H1 (cell line): ENCODE results near the gene EPHA6. TPM values are rescaled to one million over a fixed set of nuclear protein-coding genes. Genes with fewer than 3 reads are reported as not detected.

Experiments used
- CTCF ChIA-PET: fragments of 300-600 bp; sonication (Branson Sonifier 250); formaldehyde crosslinking; loops from one replicate; lab custom pipeline; 2021; ENCODE audit not compliant: partially characterized antibody; lab: Charles Lee
- POLR2A ChIA-PET: fragments of 300-600 bp; sonication (Branson Sonifier 250); formaldehyde crosslinking; loops from one replicate; lab custom pipeline; 2021; ENCODE audit warnings: inconsistent platforms; ENCODE audit not compliant: partially characterized antibody; lab: Charles Lee
- DNase-seq, 2 experiments: peaks; one replicate each; pipeline versions ENCODE4 v3.0.0 to v3.0.0-alpha.2; 2010 to 2022; ENCODE audit warnings: low spot score in 2 of 2, low read depth in 1 of 2, mixed read lengths in 1 of 2
- FAIRE-seq: peaks from 2 replicates; lab custom pipeline; 2011; peaks lifted over from hg19 to GRCh38; lab: Jason Lieb, UNC
- H2AFZ ChIP-seq: 2 replicates; pipeline ENCODE4 v1.8.1; 2012; ENCODE audit warnings: low read length, inconsistent platforms
- H2AK5ac ChIP-seq: 2 replicates; pipeline ENCODE4 v1.6.1; 2013; ENCODE audit warnings: low read depth, low read length
- H2BK120ac ChIP-seq: replicated peaks from 2 replicates; pipeline ENCODE3; 2013; ENCODE audit warnings: low read depth, low read length, inconsistent platforms
- H2BK12ac ChIP-seq: 2 replicates; pipeline ENCODE4 v1.6.1; 2013; ENCODE audit warnings: low read depth, low read length
- H2BK15ac ChIP-seq: 2 replicates; pipeline ENCODE4 v1.6.1; 2013; ENCODE audit warnings: low read length
- H2BK20ac ChIP-seq: 2 replicates; pipeline ENCODE4 v1.6.1; 2013; ENCODE audit warnings: low read length
- H2BK5ac ChIP-seq: 2 replicates; pipeline ENCODE4 v1.6.1; 2013; ENCODE audit warnings: low read depth, low read length
- H3K14ac ChIP-seq: 2 replicates; pipeline ENCODE4 v1.6.1; 2013; ENCODE audit warnings: inconsistent platforms; ENCODE audit not compliant: insufficient read length
- H3K18ac ChIP-seq: 2 replicates; pipeline ENCODE4 v1.6.1; 2013; ENCODE audit warnings: low read length; ENCODE audit errors: extremely low read depth
- H3K23ac ChIP-seq: 2 replicates; pipeline ENCODE4 v1.6.1; 2013; ENCODE audit warnings: inconsistent platforms; ENCODE audit not compliant: insufficient read length
- H3K23me2 ChIP-seq: 2 replicates; pipeline ENCODE4 v1.6.1; 2013; ENCODE audit warnings: low read depth, low read length
- H3K27ac ChIP-seq: 2 replicates; pipeline ENCODE4 v1.6.1; 2011; ENCODE audit warnings: low read depth, low read length, inconsistent platforms
- H3K27me3 ChIP-seq, 4 experiments: replicated peaks in 1 of 4; 1 replicate in 1 of 4; 2 replicates in 3 of 4; pipeline versions ENCODE4 v1.6.1 to v1.8.1; 2011 to 2013; ENCODE audit warnings: low read length in 3 of 4, mild to moderate bottlenecking in 3 of 4, inconsistent platforms in 2 of 4, mixed read lengths in 2 of 4, moderate library complexity in 1 of 4; ENCODE audit not compliant: control insufficient read depth in 3 of 4, insufficient read depth in 3 of 4; ENCODE audit errors: extremely low read depth in 1 of 4
- H3K36me3 ChIP-seq, 4 experiments: 2 replicates each; pipeline versions ENCODE4 v1.6.1 to v1.8.1; 2011 to 2013; ENCODE audit warnings: mild to moderate bottlenecking in 4 of 4, low read length in 3 of 4, moderate library complexity in 2 of 4, control low read depth in 1 of 4, inconsistent platforms in 1 of 4; ENCODE audit not compliant: insufficient read depth in 4 of 4, control insufficient read depth in 2 of 4
- H3K4ac ChIP-seq: replicated peaks from 2 replicates; pipeline ENCODE3; 2013; ENCODE audit warnings: low read length, low read depth, mixed read lengths, inconsistent platforms; ENCODE audit not compliant: insufficient read length
- H3K4me1 ChIP-seq, 4 experiments: replicated peaks in 1 of 4; 1 replicate in 1 of 4; 2 replicates in 3 of 4; pipeline versions ENCODE4 v1.6.1 to v1.8.1; 2011 to 2013; ENCODE audit warnings: low read length in 3 of 4, inconsistent platforms in 2 of 4, mixed read lengths in 1 of 4; ENCODE audit not compliant: insufficient read depth in 4 of 4, control insufficient read depth in 3 of 4
- H3K4me2 ChIP-seq, 2 experiments: 2 replicates each; pipeline versions ENCODE4 v1.6.1 to v1.8.1; 2011 to 2013; ENCODE audit warnings: low read depth in 2 of 2, low read length in 2 of 2, control low read depth in 1 of 2, inconsistent platforms in 1 of 2, mild to moderate bottlenecking in 1 of 2; ENCODE audit not compliant: insufficient read depth in 1 of 2
- H3K4me3 ChIP-seq, 4 experiments: fragments of 200-600, 300-600 bp in 1 of 4; sonication (generic), shearing (Covaris generic), sonication (Bioruptor Twin) in 1 of 4; 2 replicates each; pipeline versions ENCODE4 v1.5.1 to v1.8.1; 2011 to 2016; ENCODE audit warnings: low read length in 4 of 4, low read depth in 3 of 4, control low read depth in 2 of 4, inconsistent platforms in 2 of 4, mild to moderate bottlenecking in 2 of 4, mixed read lengths in 1 of 4, moderate library complexity in 1 of 4; ENCODE audit not compliant: insufficient read depth in 2 of 4; ENCODE audit errors: extremely low read depth in 1 of 4
- H3K56ac ChIP-seq: replicated peaks from 2 replicates; pipeline ENCODE3; 2013; ENCODE audit warnings: low read depth, mild to moderate bottlenecking, mixed read lengths, low read length, inconsistent platforms; ENCODE audit not compliant: insufficient read length
- H3K79me1 ChIP-seq: 2 replicates; pipeline ENCODE4 v1.6.1; 2013; ENCODE audit warnings: low read depth, low read length, control low read depth
- H3K79me2 ChIP-seq, 2 experiments: 2 replicates each; pipeline versions ENCODE4 v1.6.1 to v1.8.1; 2012 to 2013; ENCODE audit warnings: low read length in 2 of 2, mild to moderate bottlenecking in 2 of 2, inconsistent platforms in 1 of 2; ENCODE audit not compliant: insufficient read depth in 2 of 2, control insufficient read depth in 1 of 2
- H3K9ac ChIP-seq, 4 experiments: replicated peaks in 1 of 4; 1 replicate in 1 of 4; 2 replicates in 3 of 4; pipeline versions ENCODE4 v1.6.1 to v1.8.1; 2011 to 2013; ENCODE audit warnings: low read depth in 3 of 4, low read length in 3 of 4, control low read depth in 2 of 4, mild to moderate bottlenecking in 2 of 4, moderate library complexity in 2 of 4, inconsistent platforms in 1 of 4; ENCODE audit errors: extremely low read depth in 1 of 4
- H3K9me3 ChIP-seq, 2 experiments: 2 replicates each; pipeline versions ENCODE4 v1.6.1 to v1.8.1; 2012 to 2013; ENCODE audit warnings: mild to moderate bottlenecking in 2 of 2, moderate library complexity in 2 of 2, control low read depth in 1 of 2, inconsistent platforms in 1 of 2, low read depth in 1 of 2, low read length in 1 of 2, mixed read lengths in 1 of 2; ENCODE audit not compliant: insufficient read depth in 2 of 2
- H4K20me1 ChIP-seq, 2 experiments: replicated peaks in 1 of 2; 2 replicates each; pipeline versions ENCODE3 to v1.8.1; 2011 to 2013; ENCODE audit warnings: inconsistent platforms in 2 of 2, low read length in 2 of 2, mild to moderate bottlenecking in 1 of 2; ENCODE audit not compliant: insufficient read depth in 2 of 2, control insufficient read depth in 1 of 2
- H4K5ac ChIP-seq: 2 replicates; pipeline ENCODE4 v1.6.1; 2013; ENCODE audit warnings: low read length, low read depth, mixed read lengths, inconsistent platforms; ENCODE audit not compliant: insufficient read length
- H4K8ac ChIP-seq: 2 replicates; pipeline ENCODE4 v1.8.0; 2013; ENCODE audit warnings: mild to moderate bottlenecking, moderate library complexity, low read length, inconsistent platforms; ENCODE audit not compliant: insufficient read depth; ENCODE audit errors: extremely low read depth
- H4K91ac ChIP-seq: replicated peaks from 2 replicates; pipeline ENCODE3; 2013; ENCODE audit warnings: low read length, mixed read lengths, inconsistent platforms; ENCODE audit not compliant: insufficient read length
- EP300 ChIP-seq, 2 experiments: IDR thresholded peaks; 1 replicate in 1 of 2; 2 replicates in 1 of 2; pipeline ENCODE4 v1.6.1; 2011 to 2012; ENCODE audit warnings: low read depth in 2 of 2, low read length in 2 of 2, mild to moderate bottlenecking in 2 of 2, borderline replicate concordance in 1 of 2, inconsistent platforms in 1 of 2, moderate library complexity in 1 of 2
- WGBS, 2 experiments: shearing (Covaris generic) in 1 of 2; methylation state at CpG; one replicate each; pipeline versions ENCODE4 v1.1.6 to v1.1.7; 2013 to 2015; ENCODE audit warnings: low lambda C conversion rate in 2 of 2, mixed read lengths in 2 of 2, inconsistent platforms in 1 of 2, low coverage in 1 of 2, missing lambda C conversion rate in 1 of 2; ENCODE audit not compliant: insufficient replicate concordance in 2 of 2, insufficient coverage in 1 of 2, insufficient read length in 1 of 2; ENCODE audit errors: extremely low coverage in 1 of 2, missing lambda C conversion rate in 1 of 2; 5-methylcytosine and 5-hydroxymethylcytosine counted together
- polyA plus RNA-seq, 7 experiments: library from polyadenylated mRNA; depleted of rRNA in 3 of 7; stranded (reverse) in 5 of 7; unstranded in 2 of 7; fragments of >200 nt in 5 of 7; fragments of 200-250 nt in 2 of 7; gene quantifications; 1 replicate in 5 of 7; 2 replicates in 1 of 7; 4 replicates in 1 of 7; pipeline versions ENCODE4 v1.2.1 to v1.2.3, GENCODE V29; 2011 to 2013; ENCODE audit warnings: missing spikeins in 2 of 7, mixed read lengths in 2 of 7
- total RNA-seq: library from RNA; stranded (reverse); fragmentation: NEBNext Ultra II Directional; extraction: Animal tissue kit (Norgen Biotek cat#: 25700); gene quantifications from 2 replicates; pipeline ENCODE4 v1.2.1, GENCODE V29; 2021

The EPHA6 gene
- total and polyA plus RNA-seq, 2 of the 8 experiments (the other 6 are each of a cell fraction or from before 2014, with no cell fraction given), result 0.83 to 3.2 TPM

GRCh38 chr3:97197830-97198229 is 383.4 kb downstream of the EPHA6 start:
- H3K79me2 ChIP-seq, result no peaks in the 10 kb centered on the region
- H2BK12ac ChIP-seq, result no peak overlapping the region
- TF ChIP-seq EP300 (IDR thresholded peaks at IDR 0.05; ENCODE audit: borderline replicate concordance in 1 of 2, low read depth in 2 of 2, low read length in 2 of 2), result no peak
- no peak overlapping the region for H2BK20ac ChIP-seq
- H3K56ac ChIP-seq, result no peak overlapping the region
- no peak overlapping the region for H2BK5ac ChIP-seq
- H4K8ac ChIP-seq, result no peak overlapping the region
- H3K9ac ChIP-seq, result no peak overlapping the region; a peak in 1 of 7 replicates
- H3K23me2 ChIP-seq, result no peaks in the 10 kb centered on the region
- no peak overlapping the region for H2BK120ac ChIP-seq
- no peak overlapping the region for H2AK5ac ChIP-seq
- no peaks in the 10 kb centered on the region for H3K79me1 ChIP-seq
- FAIRE-seq (no peak), DNase-seq (no peak)
- no peak overlapping the region for H4K5ac ChIP-seq
- H3K9me3 ChIP-seq, result no peaks in the 10 kb centered on the region
- no peaks in the 10 kb centered on the region for H3K36me3 ChIP-seq
- POLR2A ChIA-PET, result no interaction called here
- no peak overlapping the region for H3K23ac ChIP-seq
- H4K20me1 ChIP-seq, result no peaks in the 10 kb centered on the region
- H3K18ac ChIP-seq, result no peak overlapping the region
- H3K27me3 ChIP-seq, result no peaks in the 10 kb centered on the region
- H3K4me1 ChIP-seq, result peaks cover 0 to 4% (median 0%) of the 10 kb centered on the region in 4 experiments; a peak in 1 of 7 replicates
- peak overlapping the region; percentile 46; the same call in 1 of the 2 replicates for H2AFZ ChIP-seq
- no peak overlapping the region for H3K4ac ChIP-seq
- no peak overlapping the region for H4K91ac ChIP-seq
- H3K27ac ChIP-seq, result no peak overlapping the region
- WGBS, 2 experiments, result 84% methylated on average over 1 of the region's 1 CpG; no CpG with 5 or more reads in 1 of the 2 experiments
- H3K4me2 ChIP-seq, result no peak overlapping the region
- H2BK15ac ChIP-seq, result no peak overlapping the region
- CTCF ChIA-PET, result no interaction called here
- H3K4me3 ChIP-seq, result no peak overlapping the region
- no peak overlapping the region for H3K14ac ChIP-seq
